ENCODE data around the gene CASQ1.

CASQ1 gene

GRCh38 chr1:160168609-160169369 lies 21.6 kb upstream of the CASQ1 start:
- DNase-seq (ENCODE audit: low read depth) = no peak

- DNase-seq (ENCODE audit: low read depth) = no peak
Observed at GRCh38 chr1:160169553-160170399, 20.6 kb upstream of the CASQ1 start.

- DNase-seq (ENCODE audit: low read depth) = peak; percentile 12
Observed at GRCh38 chr1:160171354-160171753, 19.0 kb upstream of the CASQ1 start.

- DNase-seq (ENCODE audit: low read depth) = no peak
Observed at GRCh38 chr1:160171980-160172379, 18.4 kb upstream of the CASQ1 start.

GRCh38 chr1:160177231-160177630 lies 13.1 kb upstream of the CASQ1 start:
- peak; percentile 7 for DNase-seq (ENCODE audit: low read depth)

GRCh38 chr1:160177667-160178066 lies 12.7 kb upstream of the CASQ1 start:
- DNase-seq (ENCODE audit: low read depth) = no peak

GRCh38 chr1:160178731-160179130 lies 11.6 kb upstream of the CASQ1 start:
- no peak for DNase-seq (ENCODE audit: low read depth)

GRCh38 chr1:160179336-160179735 lies 11.0 kb upstream of the CASQ1 start:
- no peak for DNase-seq (ENCODE audit: low read depth)

- DNase-seq (ENCODE audit: low read depth) = no peak
Observed at GRCh38 chr1:160186246-160186645, 4.1 kb upstream of the CASQ1 start.

- DNase-seq (ENCODE audit: low read depth) = no peak
Observed at GRCh38 chr1:160186729-160187128, 3.6 kb upstream of the CASQ1 start.

- no peak for DNase-seq (ENCODE audit: low read depth)
Observed at GRCh38 chr1:160187407-160187806, 3.0 kb upstream of the CASQ1 start.

GRCh38 chr1:160188341-160188740 lies 2.0 kb upstream of the CASQ1 start:
- no peak for DNase-seq (ENCODE audit: low read depth)

GRCh38 chr1:160191756-160192155 lies 1.4 kb downstream of the CASQ1 start:
- DNase-seq (ENCODE audit: low read depth) = no peak

- DNase-seq (ENCODE audit: low read depth) = no peak
Observed at GRCh38 chr1:160192234-160192633, 1.9 kb downstream of the CASQ1 start.

- DNase-seq (ENCODE audit: low read depth) = peak; percentile 78
Observed at GRCh38 chr1:160193091-160193819, 2.9 kb downstream of the CASQ1 start.

GRCh38 chr1:160193832-160194736 lies 3.7 kb downstream of the CASQ1 start:
- no peak for DNase-seq (ENCODE audit: low read depth)

GRCh38 chr1:160194737-160195059 lies 4.3 kb downstream of the CASQ1 start:
- DNase-seq (ENCODE audit: low read depth) = no peak

GRCh38 chr1:160196143-160196542 lies 5.8 kb downstream of the CASQ1 start:
- no peak for DNase-seq (ENCODE audit: low read depth)

- DNase-seq (ENCODE audit: low read depth) = no peak
Observed at GRCh38 chr1:160197231-160197630, 6.9 kb downstream of the CASQ1 start.

GRCh38 chr1:160200786-160201185 lies 10.4 kb downstream of the CASQ1 start:
- no peak for DNase-seq (ENCODE audit: low read depth)

GRCh38 chr1:160204526-160205241 lies 14.3 kb downstream of the CASQ1 start:
- no peak for DNase-seq (ENCODE audit: low read depth)
